Aorta (tissue), 5 donors: ENCODE results near the gene SSTR4. TPM values are rescaled to one million over a fixed set of nuclear protein-coding genes. Genes with fewer than 3 reads are reported as not detected.

ENCODE experiments used
- ATAC-seq: fragments of 200-7000 bp; cut with Tn5 transposase; one replicate; pipeline ENCODE4 v1.9.1; 2022; ENCODE audit warnings: moderate library complexity; ENCODE audit not compliant: low FRiP score
- DNase-seq, 2 donors: peaks; one replicate each; pipeline ENCODE4 v3.0.0-alpha.2; 2020
- H3K27ac ChIP-seq, 2 donors: one replicate each; pipeline ENCODE4 v1.5.1; 2013; ENCODE audit warnings: low read length in 2 of 2, mild to moderate bottlenecking in 2 of 2, moderate library complexity in 2 of 2, control low read depth in 1 of 2, inconsistent platforms in 1 of 2, low read depth in 1 of 2
- H3K27me3 ChIP-seq, 2 donors: one replicate each; pipeline ENCODE4 v1.6.1; 2013; ENCODE audit warnings: control low read depth in 1 of 2, low read length in 1 of 2, mild to moderate bottlenecking in 1 of 2, moderate library complexity in 1 of 2; ENCODE audit not compliant: insufficient read depth in 2 of 2, control insufficient read depth in 1 of 2
- H3K36me3 ChIP-seq, 2 donors: one replicate each; pipeline ENCODE4 v1.6.1; 2013; ENCODE audit warnings: control low read depth in 1 of 2, low read length in 1 of 2, mild to moderate bottlenecking in 1 of 2; ENCODE audit not compliant: insufficient read depth in 2 of 2, control insufficient read depth in 1 of 2
- H3K4me1 ChIP-seq, 2 donors: one replicate each; pipeline ENCODE4 v1.6.1; 2013; ENCODE audit warnings: low read length in 2 of 2, control low read depth in 1 of 2, mild to moderate bottlenecking in 1 of 2, moderate library complexity in 1 of 2; ENCODE audit not compliant: insufficient read depth in 2 of 2, control insufficient read depth in 1 of 2
- H3K4me3 ChIP-seq, 2 donors: one replicate each; pipeline ENCODE4 v1.5.1; 2013; ENCODE audit warnings: low read length in 2 of 2, control low read depth in 1 of 2, mild to moderate bottlenecking in 1 of 2
- H3K9me3 ChIP-seq: one replicate; pipeline ENCODE4 v1.6.1; 2013; ENCODE audit warnings: mild to moderate bottlenecking, low read length; ENCODE audit not compliant: control insufficient read depth
- WGBS, 2 donors: extraction: QIAGEN DNeasy Blood & Tissue Kit; methylation state at CpG; one replicate each; pipeline ENCODE4 v1.1.7; 2013; 5-methylcytosine and 5-hydroxymethylcytosine counted together
- intact Hi-C, 2 donors: fragments of 100-400 bp; cut with DNase I; formaldehyde crosslinking; loops; one replicate each; pipeline versions ENCODE4 v1.14.2 to v1.15.0; 2022
- polyA plus RNA-seq, 2 donors: library from polyadenylated mRNA; stranded (reverse); fragments of 200-250 nt; gene quantifications; one replicate each; pipeline ENCODE4 v1.2.3, GENCODE V29; 2013
- total RNA-seq, 2 donors: library from RNA; stranded (reverse); fragmentation: NEBNext Ultra II Directional; extraction: Animal tissue kit (Norgen Biotek cat#: 25700); gene quantifications; one replicate each; pipeline ENCODE4 v1.2.1, GENCODE V29; 2021
- donor health status: healthy with polysubstance abuse.
- donor health status: Bipolar disorder and iron deficiency.
- donor health status: DM: no; HTN: no; CAD: no.
- donor health status: DM: no; HTN: no; CAD: no.
- donor health status: DM: yes; HTN: yes; CAD: no.

SSTR4 gene
- total and polyA plus RNA-seq, 4 donors = not detected

DNA sequence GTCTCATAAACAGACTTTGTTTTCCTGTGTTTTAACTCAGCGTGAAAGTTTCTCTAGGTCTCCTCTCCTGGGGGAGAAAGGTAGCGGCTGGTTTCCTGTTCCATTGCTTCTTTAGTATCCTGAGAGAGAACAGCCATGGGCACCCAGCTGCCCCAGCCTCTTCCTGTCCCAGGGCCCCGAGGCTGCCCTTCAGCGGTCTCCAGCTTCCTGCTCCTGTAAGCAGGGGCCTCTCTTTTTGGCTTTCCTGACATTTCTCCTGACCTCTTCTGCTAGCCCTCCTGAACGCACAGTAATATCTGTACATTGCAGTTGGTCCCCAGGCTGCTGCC lies 2.4 kb upstream of the SSTR4 start:
- Histone ChIP-seq H3K4me3 (no peak overlapping the region), H3K27me3 (no peaks in the 10 kb centered on the region), H3K4me1 (no peaks in the 10 kb centered on the region), H3K9me3 (no peaks in the 10 kb centered on the region), H3K27ac (no peak overlapping the region), H3K36me3 (no peaks in the 10 kb centered on the region)
- DNase-seq = no peak
- intact Hi-C loops = no loop called here
- WGBS, 2 donors = 94% methylated on average over 5 of the region's 5 CpGs
- no peak for ATAC-seq

DNA sequence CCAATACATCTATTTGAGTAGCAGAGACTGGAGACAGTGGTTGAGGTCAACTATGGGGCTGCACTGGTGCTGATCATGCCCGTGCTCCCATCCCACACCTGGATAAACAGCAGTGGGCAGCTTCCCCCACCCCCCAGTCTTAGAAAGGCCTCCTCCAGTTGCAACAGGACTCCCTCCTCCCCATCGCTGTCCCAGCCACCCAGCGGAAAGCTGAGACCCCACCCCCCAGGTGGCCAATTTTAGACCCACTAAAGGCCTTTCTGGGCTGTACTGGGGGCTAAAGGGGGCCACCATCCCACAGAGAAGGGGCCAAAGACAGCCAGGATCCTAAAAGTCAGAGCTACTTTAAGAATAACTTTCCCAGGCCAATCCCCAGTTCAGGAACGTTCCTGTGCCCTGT lies 1.2 kb upstream of the SSTR4 start:
- H3K4me3 ChIP-seq = no peak overlapping the region
- intact Hi-C loops = no loop called here
- no peaks in the 10 kb centered on the region for H3K9me3 ChIP-seq
- no peaks in the 10 kb centered on the region for H3K36me3 ChIP-seq
- H3K27ac ChIP-seq = no peak overlapping the region
- no peaks in the 10 kb centered on the region for H3K27me3 ChIP-seq
- ATAC-seq (no peak), DNase-seq (no peak)
- 86 to 91% methylated on average over 4 of the region's 4 CpGs for WGBS, 2 donors
- H3K4me1 ChIP-seq = no peaks in the 10 kb centered on the region

DNA sequence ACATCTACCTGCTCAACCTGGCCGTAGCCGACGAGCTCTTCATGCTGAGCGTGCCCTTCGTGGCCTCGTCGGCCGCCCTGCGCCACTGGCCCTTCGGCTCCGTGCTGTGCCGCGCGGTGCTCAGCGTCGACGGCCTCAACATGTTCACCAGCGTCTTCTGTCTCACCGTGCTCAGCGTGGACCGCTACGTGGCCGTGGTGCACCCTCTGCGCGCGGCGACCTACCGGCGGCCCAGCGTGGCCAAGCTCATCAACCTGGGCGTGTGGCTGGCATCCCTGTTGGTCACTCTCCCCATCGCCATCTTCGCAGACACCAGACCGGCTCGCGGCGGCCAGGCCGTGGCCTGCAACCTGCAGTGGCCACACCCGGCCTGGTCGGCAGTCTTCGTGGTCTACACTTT lies 619 bp downstream of the SSTR4 start:
- ATAC-seq (no peak), DNase-seq (no peak)
- no peak overlapping the region for H3K4me3 ChIP-seq
- no peaks in the 10 kb centered on the region for H3K27me3 ChIP-seq
- no peaks in the 10 kb centered on the region for H3K36me3 ChIP-seq
- no peak overlapping the region for H3K27ac ChIP-seq
- no peaks in the 10 kb centered on the region for H3K4me1 ChIP-seq
- 92 to 93% methylated on average over 41 of the region's 41 CpGs for WGBS, 2 donors
- intact Hi-C loops = no loop called here
- H3K9me3 ChIP-seq = no peaks in the 10 kb centered on the region

DNA sequence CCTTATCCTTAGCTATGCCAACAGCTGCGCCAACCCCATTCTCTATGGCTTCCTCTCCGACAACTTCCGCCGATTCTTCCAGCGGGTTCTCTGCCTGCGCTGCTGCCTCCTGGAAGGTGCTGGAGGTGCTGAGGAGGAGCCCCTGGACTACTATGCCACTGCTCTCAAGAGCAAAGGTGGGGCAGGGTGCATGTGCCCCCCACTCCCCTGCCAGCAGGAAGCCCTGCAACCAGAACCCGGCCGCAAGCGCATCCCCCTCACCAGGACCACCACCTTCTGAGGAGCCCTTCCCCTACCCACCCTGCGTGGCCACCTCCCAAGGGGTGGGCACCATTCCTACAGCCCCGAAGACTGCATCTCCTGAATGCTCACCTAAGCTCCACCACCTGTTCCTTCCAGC lies 1.3 kb downstream of the SSTR4 start:
- H3K27me3 ChIP-seq = no peaks in the 10 kb centered on the region
- intact Hi-C loops = no loop called here

DNA sequence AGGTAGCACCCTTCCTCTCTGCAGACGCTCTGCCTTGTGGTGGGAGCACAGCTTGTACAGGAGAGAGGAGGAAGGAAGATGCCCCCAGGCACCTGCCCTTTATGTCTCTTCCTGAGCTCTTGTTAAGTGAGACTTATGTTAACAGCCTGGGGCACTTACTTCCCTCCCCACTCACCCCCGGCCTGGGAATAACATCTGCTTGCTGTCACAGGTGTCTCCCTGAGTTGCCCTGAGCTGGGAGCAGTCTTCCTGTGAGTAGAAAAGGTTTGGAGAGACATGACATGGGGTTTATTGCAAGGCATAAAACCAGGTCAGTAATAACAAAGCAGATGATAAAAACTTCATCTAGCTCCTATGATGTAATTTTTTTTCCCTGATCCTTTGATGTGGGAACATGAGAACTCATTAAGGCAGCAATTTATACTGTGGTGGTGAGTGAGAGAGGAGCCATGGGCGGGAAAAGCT lies 1.9 kb downstream of the SSTR4 start:
- Histone ChIP-seq H3K36me3 (no peaks in the 10 kb centered on the region), H3K9me3 (no peaks in the 10 kb centered on the region), H3K4me1 (no peaks in the 10 kb centered on the region), H3K4me3 (no peak overlapping the region), H3K27ac (no peak overlapping the region), H3K27me3 (no peaks in the 10 kb centered on the region)
- ATAC-seq = no peak
- intact Hi-C loops = no loop called here
- WGBS, 2 donors = 76 to 88% methylated on average over 3 of the region's 3 CpGs
- DNase-seq = no peak

More for the DNA sequence above, 1.3 kb downstream of the SSTR4 start:
- Histone ChIP-seq H3K4me1 (no peaks in the 10 kb centered on the region), H3K36me3 (no peaks in the 10 kb centered on the region), H3K27ac (no peak overlapping the region), H3K9me3 (no peaks in the 10 kb centered on the region), H3K4me3 (no peak overlapping the region)
- ATAC-seq = no peak
- no peak for DNase-seq
- 97% methylated on average over 11 of the region's 11 CpGs for WGBS, 2 donors

DNA sequence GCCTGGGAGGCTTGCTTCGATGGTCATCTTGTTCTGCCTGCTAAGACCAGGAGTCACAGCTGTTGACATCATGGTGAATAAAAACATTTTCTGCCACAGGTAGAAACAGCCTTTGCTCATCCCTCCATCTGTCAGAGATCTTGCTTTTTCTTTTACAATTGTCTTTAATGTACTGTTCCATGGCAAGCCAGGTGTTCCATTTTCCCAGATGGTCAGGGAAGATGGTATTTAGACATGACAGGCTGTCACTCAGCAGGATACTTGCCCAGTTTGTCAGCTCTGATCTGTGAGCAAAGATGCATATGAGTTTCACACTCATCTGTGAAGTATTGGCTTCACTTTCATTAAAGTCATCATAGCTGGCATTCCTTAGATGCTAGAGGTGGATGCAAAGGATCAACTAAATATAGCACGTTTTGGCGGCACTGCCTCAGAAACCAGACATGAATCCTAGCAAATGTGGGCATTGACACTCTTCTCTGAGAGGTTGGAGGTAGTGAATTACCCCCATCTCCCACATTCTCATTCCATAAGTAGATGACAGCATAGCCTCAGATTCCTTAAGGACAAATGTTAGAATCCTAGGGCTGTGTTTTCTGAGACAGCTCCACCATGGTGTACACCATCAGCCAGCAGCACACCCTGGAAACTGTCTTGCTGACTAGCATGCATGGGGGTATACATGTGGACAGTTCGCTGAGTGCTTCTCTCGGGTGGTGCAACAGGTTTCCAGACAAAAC lies 4.2 kb downstream of the SSTR4 start:
- no peaks in the 10 kb centered on the region for H3K9me3 ChIP-seq
- DNase-seq (no peak), ATAC-seq (no peak)
- no peaks in the 10 kb centered on the region for H3K4me1 ChIP-seq
- no peak overlapping the region for H3K27ac ChIP-seq
- H3K27me3 ChIP-seq = no peaks in the 10 kb centered on the region
- intact Hi-C loops = no loop called here
- no peaks in the 10 kb centered on the region for H3K36me3 ChIP-seq
- no peak overlapping the region for H3K4me3 ChIP-seq
- WGBS, 2 donors = 71 to 76% methylated on average over 5 of the region's 5 CpGs

DNA sequence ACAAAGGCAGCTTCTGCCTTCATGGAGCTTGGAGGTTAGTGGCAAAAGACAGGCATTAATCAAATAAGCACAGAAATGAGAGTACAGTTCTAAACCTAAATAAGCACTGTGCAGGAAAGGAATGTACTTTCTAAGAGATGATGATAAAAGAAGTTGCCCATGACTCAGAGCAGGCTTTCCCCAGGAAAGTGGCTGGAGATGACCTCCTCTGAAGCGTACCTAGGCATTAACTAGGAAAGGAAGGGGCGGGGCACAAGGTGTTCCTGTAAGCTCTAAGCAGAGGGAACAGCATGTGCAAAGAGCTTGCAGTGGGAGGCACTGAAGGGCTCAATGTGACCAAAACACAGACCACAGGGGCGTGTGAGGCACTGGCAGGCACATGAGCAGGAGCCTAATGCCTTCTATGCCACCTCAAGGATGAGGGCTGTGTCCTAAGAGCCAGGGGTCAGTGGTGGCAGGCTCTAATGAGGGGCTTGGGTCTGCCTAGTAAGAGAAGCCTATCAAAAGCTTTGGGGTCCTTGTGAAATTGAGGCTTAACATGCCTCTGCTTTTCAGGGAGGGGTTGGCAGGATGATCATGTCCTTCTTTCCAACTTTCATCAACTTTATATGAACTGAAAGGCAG lies 4.9 kb downstream of the SSTR4 start:
- Histone ChIP-seq H3K9me3 (no peaks in the 10 kb centered on the region), H3K4me3 (no peak overlapping the region), H3K27ac (no peak overlapping the region), H3K36me3 (no peaks in the 10 kb centered on the region), H3K27me3 (no peaks in the 10 kb centered on the region), H3K4me1 (no peaks in the 10 kb centered on the region)
- intact Hi-C loops = loop anchor here in 1 of 2 donors (10.0 kb wide), 1 partner anchor 705 kb away; no protein-coding TSS in a partner anchor
- ATAC-seq (no peak), DNase-seq (no peak)
- WGBS, 2 donors = 79 to 81% methylated on average over 3 of the region's 3 CpGs

DNA sequence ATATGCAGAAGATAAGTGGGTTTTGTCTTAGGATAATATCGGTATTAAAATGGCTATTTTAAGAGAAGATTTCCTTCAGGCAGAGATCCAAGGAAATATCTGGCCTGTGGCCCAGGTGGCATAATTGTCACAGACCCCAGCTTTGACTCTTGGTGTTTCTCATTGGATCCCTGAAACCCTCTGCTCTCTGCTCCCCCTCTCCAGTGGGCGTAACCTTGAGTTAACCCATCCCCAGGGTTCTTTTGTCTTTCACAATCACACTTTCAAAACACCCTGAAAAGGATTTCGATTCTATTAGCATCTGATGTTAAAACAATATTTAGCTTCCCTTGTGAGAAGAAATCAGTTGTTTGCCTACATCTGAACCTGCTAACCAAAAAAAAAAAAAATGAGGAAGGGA lies 7.2 kb downstream of the SSTR4 start:
- Histone ChIP-seq H3K4me3 (no peak overlapping the region), H3K9me3 (no peaks in the 10 kb centered on the region), H3K27ac (no peak overlapping the region), H3K4me1 (no peaks in the 10 kb centered on the region), H3K27me3 (no peaks in the 10 kb centered on the region), H3K36me3 (no peaks in the 10 kb centered on the region)
- WGBS, 2 donors = 60 to 61% methylated on average over 3 of the region's 3 CpGs
- ATAC-seq (no peak), DNase-seq (no peak)
- intact Hi-C loops = loop anchor here in 1 of 2 donors (10.0 kb wide), 1 partner anchor 707 kb away; no protein-coding TSS in a partner anchor

DNA sequence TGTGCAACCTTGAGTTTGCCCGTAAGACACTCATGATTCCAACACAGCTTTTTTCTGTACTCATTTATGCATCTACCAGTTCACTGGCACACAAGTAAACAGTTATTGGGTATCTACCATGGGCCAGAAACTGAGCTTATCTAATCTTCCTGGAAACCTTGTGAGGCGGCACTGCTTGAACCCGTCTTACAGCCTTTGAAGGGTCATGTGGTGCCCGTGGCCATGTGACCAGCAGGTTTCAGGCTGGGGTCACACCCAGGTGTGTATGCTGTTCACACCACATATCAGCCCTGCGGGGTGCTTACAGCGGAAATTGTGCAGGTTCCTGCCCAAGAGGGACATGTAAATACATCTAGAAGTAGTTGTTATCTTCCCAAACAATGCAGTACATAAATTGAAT lies 8.3 kb downstream of the SSTR4 start:
- 87 to 90% methylated on average over 6 of the region's 6 CpGs for WGBS, 2 donors

More for the DNA sequence above, 8.3 kb downstream of the SSTR4 start:
- intact Hi-C loops = loop anchor here in 1 of 2 donors (10.0 kb wide), 1 partner anchor 709 kb away; no protein-coding TSS in a partner anchor
- H3K4me3 ChIP-seq = no peak overlapping the region
- DNase-seq (no peak), ATAC-seq (no peak)
- H3K9me3 ChIP-seq = no peaks in the 10 kb centered on the region
- H3K27ac ChIP-seq = no peak overlapping the region
- no peaks in the 10 kb centered on the region for H3K36me3 ChIP-seq
- no peaks in the 10 kb centered on the region for H3K4me1 ChIP-seq
- no peaks in the 10 kb centered on the region for H3K27me3 ChIP-seq
